HepG2 (cell line): ENCODE measurements around the gene CSNK2B. TPM values are rescaled to one million over a fixed set of nuclear protein-coding genes. Genes with fewer than 3 reads are reported as not detected.
A peak's percentile ranks its signal among the peaks of the same experiment; 100 is the strongest.

Experiments used
- ARNTL ChIP-seq: sonication (generic); formaldehyde crosslinking; IDR thresholded peaks from 2 replicates; pipeline ENCODE4 v1.4.0; 2020; ENCODE audit warnings: mild to moderate bottlenecking, missing genetic modification reagents
- CEBPG ChIP-seq: IDR thresholded peaks from 2 replicates; pipeline ENCODE4 v1.6.1; 2016
- EP300 ChIP-seq, 3 experiments: sonication (generic) in 1 of 3; formaldehyde crosslinking in 1 of 3; IDR thresholded peaks; 2 replicates each; pipeline versions ENCODE4 v1.5.1 to v1.6.1; 2011 to 2020; ENCODE audit warnings: low read depth in 2 of 3, low read length in 2 of 3, borderline replicate concordance in 1 of 3, improper control_type of control experiment in 1 of 3, mild to moderate bottlenecking in 1 of 3, missing genetic modification reagents in 1 of 3, moderate library complexity in 1 of 3
- FOXO4 ChIP-seq: sonication (generic); formaldehyde crosslinking; conservative IDR thresholded peaks from 2 replicates; pipeline ENCODE4 v1.8.1; 2023; ENCODE audit warnings: missing genetic modification reagents
- JARID2 ChIP-seq: sonication (generic); formaldehyde crosslinking; IDR thresholded peaks from 2 replicates; pipeline ENCODE4 v1.8.1; 2023; ENCODE audit warnings: missing genetic modification reagents, inconsistent platforms; ENCODE audit not compliant: insufficient replicate concordance
- JDP2 ChIP-seq: sonication (generic); formaldehyde crosslinking; IDR thresholded peaks from 2 replicates; pipeline ENCODE4 v1.8.1; 2022; ENCODE audit warnings: missing genetic modification reagents, borderline replicate concordance
- MAZ ChIP-seq, 2 experiments: sonication (generic) in 1 of 2; formaldehyde crosslinking in 1 of 2; IDR thresholded peaks; 2 replicates each; pipeline versions ENCODE4 v1.5.0 to v1.6.1; 2012 to 2020; ENCODE audit warnings: low read depth in 2 of 2, mild to moderate bottlenecking in 2 of 2, borderline replicate concordance in 1 of 2, improper control_type of control experiment in 1 of 2, low read length in 1 of 2, missing genetic modification reagents in 1 of 2, moderate library complexity in 1 of 2
- MXD3 ChIP-seq: IDR thresholded peaks from 2 replicates; pipeline ENCODE4 v1.6.1; 2016; ENCODE audit warnings: mild to moderate bottlenecking, missing biosample characterization, missing genetic modification reagents
- SMARCC2 ChIP-seq: fragments of 450-650 bp; IDR thresholded peaks from 2 replicates; pipeline ENCODE4 v1.6.1; 2017; ENCODE audit warnings: antibody characterized with exemption, mild to moderate bottlenecking
- ZNF326 ChIP-seq: sonication (generic); formaldehyde crosslinking; IDR thresholded peaks from 2 replicates; pipeline ENCODE4 v1.4.0; 2020; ENCODE audit warnings: missing genetic modification reagents, borderline replicate concordance
- ZNF333 ChIP-seq: sonication (generic); formaldehyde crosslinking; IDR thresholded peaks from 2 replicates; pipeline ENCODE4 v1.4.0; 2020; ENCODE audit warnings: mild to moderate bottlenecking, missing genetic modification reagents, borderline replicate concordance
- ZNF589 ChIP-seq: sonication (generic); formaldehyde crosslinking; conservative IDR thresholded peaks from 2 replicates; pipeline ENCODE4 v1.8.0; 2022; ENCODE audit warnings: mild to moderate bottlenecking, moderate library complexity, missing genetic modification reagents
- ZNF782 ChIP-seq: sonication (generic); formaldehyde crosslinking; IDR thresholded peaks from 2 replicates; pipeline ENCODE4 v1.4.0; 2020; ENCODE audit warnings: missing genetic modification reagents, mild to moderate bottlenecking, borderline replicate concordance
- polyA plus RNA-seq, 8 experiments: library from polyadenylated mRNA; depleted of rRNA in 3 of 8; stranded (reverse) in 7 of 8; unstranded in 1 of 8; fragments of >200 nt; fragmentation: Illumina TruSeq in 4 of 8; extraction: Trizol in 4 of 8; gene quantifications; 2 replicates each; pipeline versions ENCODE4 v1.2.1 to v1.2.3, GENCODE V29; 2011 to 2016; ENCODE audit warnings: low read depth in 4 of 8, missing spikeins in 1 of 8, mixed read lengths in 1 of 8; ENCODE audit not compliant: insufficient read depth in 1 of 8
- total RNA-seq, 5 experiments: library from RNA; depleted of rRNA; stranded (reverse); fragments of >200 nt; fragmentation: Illumina TruSeq; extraction: Trizol; gene quantifications; 2 replicates each; pipeline ENCODE4 v1.2.3, GENCODE V29; 2016; ENCODE audit warnings: low read depth in 1 of 5

Gene CSNK2B
- total and polyA plus RNA-seq, 2 of the 13 experiments (the other 11 are each of a cell fraction or from before 2014, with no cell fraction given), result 111 to 296 TPM

GRCh38 chr6:31666337-31666965 lies 571 bp downstream of the CSNK2B start (continued):
- TF ChIP-seq JARID2 (no peak), ARNTL (CRISPR knock-in tag) (no peak), JDP2 (CRISPR knock-in tag) (no peak), FOXO4 (CRISPR knock-in tag) (0 out of 2 replicates have a peak, but pooled peaks have one; percentile 83), ZNF782 (no peak), MAZ (IDR thresholded peaks at IDR 0.05; ENCODE audit: borderline replicate concordance, low read depth, low read length) (no peak), MAZ (CRISPR knock-in tag; IDR thresholded peaks at IDR 0.05; ENCODE audit: low read depth) (no peak; the same call in 1 of the 2 replicates), ZNF333 (CRISPR knock-in tag) (no peak), MXD3 (no peak), CEBPG (no peak), EP300 (IDR thresholded peaks at IDR 0.05; ENCODE audit: low read depth in 2 of 2, low read length in 2 of 2) (no peak), EP300 (CRISPR knock-in tag; IDR thresholded peaks at IDR 0.05; ENCODE audit: borderline replicate concordance) (no peak), ZNF326 (CRISPR knock-in tag) (no peak), SMARCC2 (no peak), ZNF589 (CRISPR knock-in tag) (no peak)
